A172 (cell line): Measurements from ENCODE around the gene SLC25A23. TPM values are rescaled to one million over a fixed set of nuclear protein-coding genes. Genes with fewer than 3 reads are reported as not detected.
"Not testable (repeated sequence)": the region's sequence is repeated elsewhere in the genome, so short reads cannot be mapped to it uniquely, and the experiment has no call there.

ENCODE experiments used
- DNase-seq: peaks from one replicate; pipeline ENCODE4 v3.0.0-alpha.2; 2015; ENCODE audit warnings: low spot score
- total RNA-seq: library from RNA; depleted of rRNA; stranded (reverse); fragments of >200 nt; shearing (Covaris generic); gene quantifications from 2 replicates; pipeline ENCODE4 v1.2.3, GENCODE V29; 2014; rRNA removed

The SLC25A23 gene
- total RNA-seq, 1 experiment from 2014 or later: 105 TPM

DNA sequence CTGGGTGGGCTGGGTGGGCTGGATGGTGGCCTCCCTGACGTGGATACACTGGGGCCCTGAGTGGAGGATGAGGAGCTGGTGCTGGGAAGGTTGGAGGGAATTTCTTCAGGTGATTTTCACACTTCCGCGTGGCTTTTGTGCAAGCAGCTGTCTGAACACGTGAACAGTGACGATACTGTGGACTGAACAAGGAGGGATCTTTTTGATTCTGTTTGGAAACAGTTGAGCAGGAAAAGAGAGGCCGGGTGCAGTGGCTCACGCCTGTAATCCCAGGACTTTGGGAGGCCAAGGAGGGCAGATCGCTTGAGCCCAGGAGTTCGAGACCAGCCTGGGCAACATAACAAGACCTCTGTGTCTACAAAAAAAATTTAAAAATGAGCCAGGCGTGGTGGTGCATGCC, 57.5 kb downstream of the SLC25A23 start:
- no peak for DNase-seq

DNA sequence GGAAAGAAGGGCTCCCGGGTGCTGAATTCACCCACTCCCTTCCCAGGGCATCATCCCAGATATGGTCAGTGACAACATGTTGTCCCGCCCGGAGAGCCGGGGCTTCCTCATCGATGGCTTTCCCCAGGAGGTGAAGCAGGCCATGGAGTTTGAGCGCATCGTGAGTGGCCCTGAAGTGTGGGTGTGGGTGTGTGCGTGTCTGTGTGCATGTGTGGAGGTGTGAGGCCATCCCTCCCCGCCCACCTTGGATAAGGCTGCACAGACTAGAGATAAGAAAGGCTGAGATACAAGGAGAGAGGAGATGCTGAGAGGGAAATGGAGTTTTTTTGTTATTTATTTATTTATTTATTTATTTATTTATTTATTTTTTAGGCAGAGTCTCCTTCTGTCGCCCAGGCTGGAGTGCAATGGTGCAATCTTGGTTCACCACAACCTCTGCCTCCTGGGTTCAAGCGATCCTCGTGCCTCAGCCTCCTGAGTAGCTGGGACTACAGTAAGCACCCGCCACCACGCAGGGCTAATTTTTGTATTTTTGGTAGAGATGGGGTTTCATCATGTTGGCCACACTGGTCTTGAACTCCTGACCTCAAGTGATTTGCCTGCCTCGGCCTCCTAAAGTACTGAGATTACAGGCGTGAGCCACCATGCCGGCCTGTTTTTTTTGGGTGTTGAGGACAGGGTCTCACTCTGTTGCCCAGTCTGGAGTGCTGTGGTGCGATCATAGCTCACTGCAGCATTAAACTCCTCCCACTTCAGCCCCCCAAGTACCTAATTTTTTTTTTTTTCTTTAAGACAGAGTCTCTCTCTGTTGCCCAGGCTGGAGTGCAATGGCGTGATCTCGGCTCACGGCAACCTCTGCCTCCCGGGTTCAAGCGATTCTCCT, 59.3 kb downstream of the SLC25A23 start:
- DNase-seq: not testable (repeated sequence)

DNA sequence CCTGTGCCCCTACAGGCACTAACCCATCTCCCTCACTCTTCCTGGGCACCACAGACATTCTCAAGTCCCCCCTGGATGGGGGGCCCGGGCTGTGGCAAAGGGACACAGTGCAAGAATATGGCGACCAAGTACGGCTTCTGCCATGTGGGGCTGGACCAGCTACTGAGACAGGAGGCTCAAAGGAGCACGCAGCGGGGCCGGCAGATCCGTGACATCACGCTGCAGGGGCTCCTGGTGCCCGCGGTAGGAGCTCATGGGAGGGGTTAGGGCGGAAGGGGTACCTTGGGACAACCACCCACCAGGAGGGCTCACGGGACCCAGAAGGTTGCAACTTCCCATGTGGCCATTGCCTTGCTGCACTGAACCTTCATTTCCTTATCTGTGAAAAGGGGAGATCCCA, 63.3 kb downstream of the SLC25A23 start:
- no peak for DNase-seq

DNA sequence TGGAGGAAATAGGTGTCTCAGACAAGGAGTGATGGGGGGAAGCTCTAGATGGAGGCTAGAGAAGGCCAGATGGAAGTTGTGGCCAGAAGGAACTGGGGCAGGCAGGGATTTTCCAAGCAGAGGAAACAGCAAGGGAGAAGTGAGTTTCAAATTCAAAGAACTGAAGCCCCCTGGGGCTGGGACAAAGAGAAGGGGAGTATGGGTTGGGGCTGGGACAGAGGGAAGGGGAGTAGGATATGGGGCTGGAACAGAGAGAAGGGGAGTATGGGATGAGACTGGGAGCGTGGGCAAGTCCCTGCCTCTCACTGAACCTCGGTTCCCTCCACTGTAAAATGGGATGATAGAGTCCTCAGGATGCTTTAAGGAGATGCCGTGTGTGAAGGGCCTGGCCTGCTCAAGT, 64.8 kb downstream of the SLC25A23 start:
- DNase-seq: no peak

DNA sequence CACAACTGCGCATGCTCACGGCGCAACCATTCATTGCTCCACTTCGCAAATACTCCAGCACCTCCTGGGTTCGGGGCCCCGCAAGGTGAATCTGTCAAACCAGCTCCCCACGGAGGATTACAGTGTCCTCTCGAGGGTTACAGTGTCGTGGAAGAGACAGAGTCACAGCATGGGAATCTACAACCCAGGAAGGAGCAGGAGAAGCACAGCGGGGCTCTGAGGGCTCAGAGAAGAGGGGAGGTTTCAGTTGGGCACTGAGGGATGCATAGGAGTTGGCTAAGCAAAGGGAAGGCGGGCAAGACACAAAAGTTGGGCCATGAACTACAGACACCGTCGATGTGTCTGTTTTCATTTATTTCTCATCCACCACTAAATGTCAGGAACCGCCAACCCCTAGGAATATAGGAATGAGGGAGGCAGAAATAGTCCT, 65.6 kb downstream of the SLC25A23 start:
- no peak for DNase-seq

DNA sequence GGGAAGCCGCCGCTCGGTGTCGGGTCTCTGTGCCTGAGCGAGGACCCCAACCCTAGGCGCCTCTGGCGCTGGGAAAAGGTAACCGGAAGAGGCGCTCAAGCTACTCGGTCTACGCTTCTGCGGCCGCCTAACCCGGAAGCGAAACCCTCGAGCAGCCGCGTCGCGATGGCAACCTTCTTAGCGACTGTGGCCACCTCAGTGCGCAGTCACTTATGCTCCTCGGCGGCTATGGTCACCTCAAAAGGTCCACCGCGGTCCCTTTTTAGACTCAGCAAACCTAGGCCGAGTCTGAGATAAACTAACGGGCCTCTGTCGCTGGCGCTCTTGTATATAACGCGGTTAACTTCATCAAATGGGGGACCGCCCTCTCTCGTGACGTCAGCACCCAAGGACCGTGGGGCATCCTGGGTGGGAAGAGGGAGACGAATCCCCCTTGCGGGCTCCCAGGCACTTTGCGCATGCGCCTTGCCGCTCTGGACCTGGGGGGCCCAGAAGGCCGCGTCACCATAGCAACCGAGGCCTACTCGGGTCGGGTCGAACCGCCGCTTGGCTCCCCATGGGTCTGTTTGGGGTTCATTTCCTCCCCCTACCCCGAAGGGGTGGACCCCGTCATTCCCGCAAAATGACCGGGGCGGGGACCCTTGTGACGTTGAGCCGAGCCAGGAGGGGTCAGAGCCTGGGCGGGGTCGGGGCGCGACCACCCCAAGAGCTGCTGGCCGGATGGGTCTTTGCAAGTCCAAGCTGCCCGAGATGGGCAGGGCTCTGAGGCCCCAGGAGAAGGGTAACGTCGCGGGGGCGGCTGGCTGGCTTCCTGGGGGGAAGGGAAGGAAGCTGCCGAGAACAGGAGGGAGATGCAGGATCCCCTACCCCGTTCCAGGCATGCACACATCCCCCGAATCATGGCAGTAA, 66.3 kb downstream of the SLC25A23 start, which contains the start of gene GTF2F1:
Gene GTF2F1 (minus strand): TSS at position 91 of the 909 bp plus-strand sequence. CDS start 169 bp downstream, outside the sequence.
- peak; percentile 95 for DNase-seq

DNA sequence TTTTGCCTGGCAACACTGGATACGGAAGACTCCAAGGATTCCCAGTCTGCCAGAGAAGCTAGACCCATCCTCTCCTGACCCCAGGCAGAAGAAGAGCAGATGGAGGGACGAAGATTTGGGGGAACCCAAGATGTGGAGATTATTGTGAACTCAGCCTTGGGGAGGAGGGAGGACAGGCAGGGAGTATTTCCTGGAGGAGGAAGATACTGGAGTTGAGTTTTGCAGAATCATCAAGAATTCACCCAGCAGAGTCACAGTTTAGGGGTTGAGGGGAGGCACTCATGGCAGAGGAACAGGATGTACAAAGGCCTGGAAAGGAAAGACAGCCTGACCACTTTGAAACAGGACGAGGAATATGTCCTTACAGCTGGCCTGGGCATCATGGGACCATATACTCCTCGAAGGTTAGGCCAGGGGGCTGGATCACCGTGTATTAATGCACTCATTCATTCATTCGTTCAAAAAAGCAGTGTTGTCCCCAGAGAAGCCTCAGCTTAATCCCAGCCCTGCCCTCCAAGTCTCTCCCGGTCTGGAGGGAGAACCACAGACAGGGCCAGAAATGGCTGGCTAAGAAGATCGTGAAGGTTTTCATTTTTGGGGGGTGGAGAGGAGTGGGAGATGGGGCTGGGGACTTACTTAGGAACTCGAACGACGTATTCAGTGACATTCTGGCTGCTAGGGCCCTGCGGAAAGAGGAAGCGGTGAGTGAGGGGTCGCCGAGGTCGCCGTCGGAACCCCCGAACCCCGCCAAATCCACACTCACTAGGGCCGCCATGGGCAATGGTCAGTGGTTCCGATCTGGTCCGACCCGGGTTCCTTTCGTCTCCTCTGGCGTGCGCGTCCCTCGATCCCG, 67.1 kb downstream of the SLC25A23 start:
- no peak for DNase-seq

Other genes with a start within 250 kb of the SLC25A23 start
- 14.4 and 16.1 TPM in 2 replicates for gene MLLT1, start 179.8 kb downstream of the SLC25A23 start, total RNA-seq
- gene ACER1, start 126.2 kb downstream of the SLC25A23 start, total RNA-seq: not detected in 2 replicates
- 111 and 113 TPM in 2 replicates for gene CLPP, start 98.3 kb downstream of the SLC25A23 start, total RNA-seq
- 63.5 and 66.2 TPM in 2 replicates for gene ALKBH7, start 87.0 kb downstream of the SLC25A23 start, total RNA-seq
- gene PSPN, start 83.9 kb downstream of the SLC25A23 start, total RNA-seq: 1.8 and 2.3 TPM in 2 replicates
- 76.6 and 93.8 TPM in 2 replicates for gene GTF2F1, start 66.6 kb downstream of the SLC25A23 start, total RNA-seq
- gene KHSRP, start 35.0 kb downstream of the SLC25A23 start, total RNA-seq: 100.0 and 131 TPM in 2 replicates
- gene SLC25A41, start 26.0 kb downstream of the SLC25A23 start, total RNA-seq: 1.7 TPM in 1 of 2 replicates, not detected in the other
- not detected in 2 replicates for gene CRB3, start 4.5 kb upstream of the SLC25A23 start, total RNA-seq
- 0.17 TPM in 1 of 2 replicates, not detected in the other for gene DENND1C, start 22.0 kb upstream of the SLC25A23 start, total RNA-seq
- 9.1 and 12.6 TPM in 2 replicates for gene TUBB4A, start 42.5 kb upstream of the SLC25A23 start, total RNA-seq
- not detected in 2 replicates for gene TNFSF9, start 71.2 kb upstream of the SLC25A23 start, total RNA-seq
- gene CD70, start 131.4 kb upstream of the SLC25A23 start, total RNA-seq: 22.7 and 57.3 TPM in 2 replicates
- gene TNFSF14, start 210.4 kb upstream of the SLC25A23 start, total RNA-seq: 0.10 TPM in 1 of 2 replicates, not detected in the other